GM19351 (cell line): ENCODE data around the gene ONECUT1.
A peak's percentile ranks its signal among the peaks of the same experiment; 100 is the strongest.

Source experiments
- ATAC-seq: cut with Tn5 transposase; IDR thresholded peaks from one replicate; pipeline ENCODE4 v1.9.1; 2021; ENCODE audit warnings: mild to moderate bottlenecking, moderate library complexity; ENCODE audit not compliant: unreplicated experiment

ONECUT1 gene

GRCh38 chr15:52797625-52798501 is 7.7 kb upstream of the ONECUT1 start:
- no peak for ATAC-seq

GRCh38 chr15:52796753-52797520 is 6.8 kb upstream of the ONECUT1 start:
- ATAC-seq = no peak

GRCh38 chr15:52796228-52796521 is 6.0 kb upstream of the ONECUT1 start:
- no peak for ATAC-seq

- ATAC-seq = no peak
Observed at GRCh38 chr15:52795464-52796227, 5.5 kb upstream of the ONECUT1 start.

GRCh38 chr15:52794665-52795463 is 4.7 kb upstream of the ONECUT1 start:
- ATAC-seq = no peak

GRCh38 chr15:52791776-52792175 is 1.6 kb upstream of the ONECUT1 start:
- no peak for ATAC-seq

GRCh38 chr15:52790941-52791751 is 1.0 kb upstream of the ONECUT1 start:
- no peak for ATAC-seq

- ATAC-seq = peak; percentile 18
Observed at GRCh38 chr15:52789601-52790168, 451 bp downstream of the ONECUT1 start.

- no peak for ATAC-seq
Observed at GRCh38 chr15:52789008-52789600, 1.0 kb downstream of the ONECUT1 start.

GRCh38 chr15:52788099-52788986 is 1.8 kb downstream of the ONECUT1 start:
- no peak for ATAC-seq

GRCh38 chr15:52787549-52788098 is 2.5 kb downstream of the ONECUT1 start:
- ATAC-seq = no peak

- ATAC-seq = no peak
Observed at GRCh38 chr15:52787123-52787503, 3.0 kb downstream of the ONECUT1 start.

- ATAC-seq = no peak
Observed at GRCh38 chr15:52786436-52787122, 3.6 kb downstream of the ONECUT1 start.

GRCh38 chr15:52785672-52786406 is 4.3 kb downstream of the ONECUT1 start:
- no peak for ATAC-seq

- ATAC-seq = no peak
Observed at GRCh38 chr15:52784799-52785671, 5.1 kb downstream of the ONECUT1 start.
